GM19043 (cell line): ENCODE data around the gene DCTN1.
"Not testable (repeated sequence)": the region's sequence is repeated elsewhere in the genome, so short reads cannot be mapped to it uniquely, and the experiment has no call there.

ENCODE experiments used
- ATAC-seq: cut with Tn5 transposase; IDR thresholded peaks from one replicate; pipeline ENCODE4 v1.9.1; 2021; ENCODE audit warnings: low read depth; ENCODE audit not compliant: unreplicated experiment

DCTN1 gene

GRCh38 chr2:74373985-74374384 is 6.1 kb downstream of the DCTN1 start:
- ATAC-seq, result no peak

- ATAC-seq, result no peak
Observed at GRCh38 chr2:74373221-74373676, 6.9 kb downstream of the DCTN1 start.

GRCh38 chr2:74372674-74373073 is 7.4 kb downstream of the DCTN1 start:
- no peak for ATAC-seq

GRCh38 chr2:74371421-74371820 is 8.7 kb downstream of the DCTN1 start:
- ATAC-seq, result no peak

- no peak for ATAC-seq
Observed at GRCh38 chr2:74369976-74370375, 10.1 kb downstream of the DCTN1 start.

- no peak for ATAC-seq
Observed at GRCh38 chr2:74368499-74368898, 11.6 kb downstream of the DCTN1 start.

GRCh38 chr2:74367789-74368188 is 12.3 kb downstream of the DCTN1 start:
- no peak for ATAC-seq

- ATAC-seq, result no peak
Observed at GRCh38 chr2:74366036-74366435, 14.1 kb downstream of the DCTN1 start.

GRCh38 chr2:74364533-74365505 is 15.3 kb downstream of the DCTN1 start:
- no peak for ATAC-seq

- ATAC-seq, result no peak
Observed at GRCh38 chr2:74361327-74361726, 18.8 kb downstream of the DCTN1 start.

GRCh38 chr2:74357627-74358026 is 22.5 kb downstream of the DCTN1 start:
- ATAC-seq, result no peak

- ATAC-seq, result no peak
Observed at GRCh38 chr2:74349889-74350288, 30.2 kb downstream of the DCTN1 start.

- no peak for ATAC-seq
Observed at GRCh38 chr2:74347742-74348141, 32.4 kb downstream of the DCTN1 start.

- ATAC-seq, result no peak
Observed at GRCh38 chr2:74347303-74347702, 32.8 kb downstream of the DCTN1 start.

- no peak for ATAC-seq
Observed at GRCh38 chr2:74345272-74345943, 34.7 kb downstream of the DCTN1 start.

GRCh38 chr2:74343316-74343715 is 36.8 kb downstream of the DCTN1 start, which contains the start of gene SLC4A5:
SLC4A5 (minus strand) TSS chr2:74343416; CDS start chr2:74315023, 28,393 bp downstream.
- no peak for ATAC-seq

GRCh38 chr2:74336227-74336626 is 43.9 kb downstream of the DCTN1 start:
- ATAC-seq, result not testable (repeated sequence)

- ATAC-seq, result no peak
Observed at GRCh38 chr2:74334931-74335333, 45.2 kb downstream of the DCTN1 start.

GRCh38 chr2:74333896-74334586 is 46.1 kb downstream of the DCTN1 start:
- no peak for ATAC-seq

GRCh38 chr2:74333175-74333574 is 46.9 kb downstream of the DCTN1 start:
- no peak for ATAC-seq
